ENCODE data around the gene CPNE4. TPM values are rescaled to one million over a fixed set of nuclear protein-coding genes. Genes with fewer than 3 reads are reported as not detected.

Gene CPNE4
- total and polyA plus RNA-seq, 4 donors = 0.02 to 1.6 (median 0.29) TPM

- no peak for TF ChIP-seq CTCF (IDR thresholded peaks at IDR 0.05; ENCODE audit: control extremely low read depth, extremely low read depth)
- 85 to 88% methylated on average over 1 of the region's 1 CpG for WGBS, 2 donors
- H3K27ac ChIP-seq (ENCODE audit: low read depth in 1 of 2, low read length in 1 of 2) = no peak overlapping the region
- DNase-seq = no peak
- no peak overlapping the region for H3K9ac ChIP-seq (ENCODE audit: insufficient read depth in 1 of 2, low read length in 2 of 2)
- no peaks in the 10 kb centered on the region for H3K36me3 ChIP-seq (ENCODE audit: control insufficient read depth in 4 of 4, insufficient read depth in 4 of 4, low read length in 4 of 4)
- no peak overlapping the region for H3K4me3 ChIP-seq
- H3K9me3 ChIP-seq (ENCODE audit: control insufficient read depth in 4 of 4, insufficient read depth in 3 of 4, low read length in 3 of 4) = no peaks in the 10 kb centered on the region
- H3K4me1 ChIP-seq (ENCODE audit: control insufficient read depth in 5 of 5, insufficient read depth in 5 of 5, low read length in 5 of 5) = no peaks in the 10 kb centered on the region
- ATAC-seq (ENCODE audit: insufficient read depth, low FRiP score) = no peak
- H3K27me3 ChIP-seq (ENCODE audit: control insufficient read depth in 3 of 3, insufficient read depth in 3 of 3, low read length in 2 of 3) = no peaks in the 10 kb centered on the region
These were observed 426.5 kb downstream of the CPNE4 start for GRCh38 chr3:131608296-131608695.

- DNase-seq (no peak), ATAC-seq (ENCODE audit: insufficient read depth, low FRiP score) (no peak)
- H3K27me3 ChIP-seq (ENCODE audit: control insufficient read depth in 3 of 3, insufficient read depth in 3 of 3, low read length in 2 of 3) = no peaks in the 10 kb centered on the region
- H3K9me3 ChIP-seq (ENCODE audit: control insufficient read depth in 4 of 4, insufficient read depth in 3 of 4, low read length in 3 of 4) = no peaks in the 10 kb centered on the region
- TF ChIP-seq CTCF (IDR thresholded peaks at IDR 0.05; ENCODE audit: control extremely low read depth, extremely low read depth) = no peak
- no peak overlapping the region for H3K27ac ChIP-seq (ENCODE audit: low read depth in 1 of 2, low read length in 1 of 2)
- H3K4me1 ChIP-seq (ENCODE audit: control insufficient read depth in 5 of 5, insufficient read depth in 5 of 5, low read length in 5 of 5) = peaks cover 0 to 4% (median 0%) of the 10 kb centered on the region in 5 donors
- WGBS, 2 donors = 22 to 50% methylated on average over 2 of the region's 2 CpGs
- H3K36me3 ChIP-seq (ENCODE audit: control insufficient read depth in 4 of 4, insufficient read depth in 4 of 4, low read length in 4 of 4) = no peaks in the 10 kb centered on the region
- H3K9ac ChIP-seq (ENCODE audit: insufficient read depth in 1 of 2, low read length in 2 of 2) = no peak overlapping the region
- no peak overlapping the region for H3K4me3 ChIP-seq
These were observed 428.9 kb downstream of the CPNE4 start for GRCh38 chr3:131605916-131606315.

GRCh38 chr3:131602011-131602779 lies 432.6 kb downstream of the CPNE4 start:
- H3K9me3 ChIP-seq (ENCODE audit: control insufficient read depth in 4 of 4, insufficient read depth in 3 of 4, low read length in 3 of 4) = no peaks in the 10 kb centered on the region
- no peak overlapping the region for H3K4me3 ChIP-seq
- ATAC-seq (ENCODE audit: insufficient read depth, low FRiP score) (no peak), DNase-seq (no peak)
- no peaks in the 10 kb centered on the region for H3K27me3 ChIP-seq (ENCODE audit: control insufficient read depth in 3 of 3, insufficient read depth in 3 of 3, low read length in 2 of 3)
- no peak overlapping the region for H3K27ac ChIP-seq (ENCODE audit: low read depth in 1 of 2, low read length in 1 of 2)
- no peaks in the 10 kb centered on the region for H3K36me3 ChIP-seq (ENCODE audit: control insufficient read depth in 4 of 4, insufficient read depth in 4 of 4, low read length in 4 of 4)
- no peak for TF ChIP-seq CTCF (IDR thresholded peaks at IDR 0.05; ENCODE audit: control extremely low read depth, extremely low read depth)
- peaks cover 0 to 4% (median 0%) of the 10 kb centered on the region in 5 donors for H3K4me1 ChIP-seq (ENCODE audit: control insufficient read depth in 5 of 5, insufficient read depth in 5 of 5, low read length in 5 of 5)
- no peak overlapping the region for H3K9ac ChIP-seq (ENCODE audit: insufficient read depth in 1 of 2, low read length in 2 of 2)

- TF ChIP-seq CTCF (IDR thresholded peaks at IDR 0.05; ENCODE audit: control extremely low read depth, extremely low read depth) = no peak
- Histone ChIP-seq H3K9me3 (ENCODE audit: control insufficient read depth in 4 of 4, insufficient read depth in 3 of 4, low read length in 3 of 4) (no peaks in the 10 kb centered on the region), H3K4me3 (no peak overlapping the region), H3K4me1 (ENCODE audit: control insufficient read depth in 5 of 5, insufficient read depth in 5 of 5, low read length in 5 of 5) (peaks cover 0 to 4% (median 0%) of the 10 kb centered on the region in 5 donors), H3K27me3 (ENCODE audit: control insufficient read depth in 3 of 3, insufficient read depth in 3 of 3, low read length in 2 of 3) (no peaks in the 10 kb centered on the region), H3K9ac (ENCODE audit: insufficient read depth in 1 of 2, low read length in 2 of 2) (no peak overlapping the region), H3K36me3 (ENCODE audit: control insufficient read depth in 4 of 4, insufficient read depth in 4 of 4, low read length in 4 of 4) (no peaks in the 10 kb centered on the region), H3K27ac (ENCODE audit: low read depth in 1 of 2, low read length in 1 of 2) (no peak overlapping the region)
- WGBS, 2 donors = 67 to 84% methylated on average over 1 of the region's 1 CpG
- DNase-seq (no peak), ATAC-seq (ENCODE audit: insufficient read depth, low FRiP score) (no peak)
These were observed 437.0 kb downstream of the CPNE4 start for GRCh38 chr3:131597816-131598215.

Measured in lung (tissue), 12 donors.